ENCODE data around the gene SHROOM1. TPM values are rescaled to one million over a fixed set of nuclear protein-coding genes. Genes with fewer than 3 reads are reported as not detected.

SHROOM1 gene
- total and polyA plus RNA-seq, 3 experiments from 2014 or later = 1.6 to 2.0 TPM; not detected in 1

DNA sequence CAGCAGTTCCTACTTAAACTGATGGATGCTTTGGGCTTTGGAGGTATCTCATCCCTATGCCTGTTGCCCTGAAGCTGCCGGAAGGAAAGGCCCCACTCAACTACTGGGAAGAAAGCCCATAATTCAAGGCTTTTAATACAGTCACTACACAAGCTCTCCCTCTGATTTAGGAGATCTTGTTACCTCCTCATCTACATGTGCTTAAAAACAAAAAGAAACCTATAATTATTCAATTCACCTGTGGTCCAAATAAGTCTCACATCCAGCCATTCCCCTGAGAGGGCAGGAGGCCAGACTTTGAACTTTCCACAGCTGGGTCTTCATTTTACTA lies 42.3 kb upstream of the SHROOM1 start:
- Mint-ChIP-seq H3K27ac (peak overlapping the region in 7 of 8 donors; percentile 3 to 73 (median 17)), H3K27me3 (no peaks in the 10 kb centered on the region), H3K9me3 (no peaks in the 10 kb centered on the region), H3K4me3 (no peak overlapping the region), H3K4me1 (peaks cover 6 to 14% (median 11%) of the 10 kb centered on the region in 3 donors), H3K36me3 (peaks cover 0 to 66% (median 3%) of the 10 kb centered on the region in 3 donors)
- Histone ChIP-seq H3K27ac (ENCODE audit: low read depth, low read length) (no peak overlapping the region), H3K27me3 (ENCODE audit: insufficient read depth, low read length, poor library complexity, severe bottlenecking) (no peaks in the 10 kb centered on the region), H3K4me3 (ENCODE audit: low read length) (no peak overlapping the region), H3K9me3 (ENCODE audit: low read length) (no peaks in the 10 kb centered on the region), H3K4me1 (ENCODE audit: insufficient read depth, low read length) (peaks cover under 1% of the 10 kb centered on the region), H3K36me3 (ENCODE audit: insufficient read depth, low read length) (no peaks in the 10 kb centered on the region)
- DNase-seq = no peak
- CTCF ChIA-PET = interaction anchor here (2.1 kb wide), 1 partner anchor 43 kb away, joined by 7 read pairs; the partner anchor contains the start of gene SHROOM1
- POLR2A ChIA-PET = no interaction called here

DNA sequence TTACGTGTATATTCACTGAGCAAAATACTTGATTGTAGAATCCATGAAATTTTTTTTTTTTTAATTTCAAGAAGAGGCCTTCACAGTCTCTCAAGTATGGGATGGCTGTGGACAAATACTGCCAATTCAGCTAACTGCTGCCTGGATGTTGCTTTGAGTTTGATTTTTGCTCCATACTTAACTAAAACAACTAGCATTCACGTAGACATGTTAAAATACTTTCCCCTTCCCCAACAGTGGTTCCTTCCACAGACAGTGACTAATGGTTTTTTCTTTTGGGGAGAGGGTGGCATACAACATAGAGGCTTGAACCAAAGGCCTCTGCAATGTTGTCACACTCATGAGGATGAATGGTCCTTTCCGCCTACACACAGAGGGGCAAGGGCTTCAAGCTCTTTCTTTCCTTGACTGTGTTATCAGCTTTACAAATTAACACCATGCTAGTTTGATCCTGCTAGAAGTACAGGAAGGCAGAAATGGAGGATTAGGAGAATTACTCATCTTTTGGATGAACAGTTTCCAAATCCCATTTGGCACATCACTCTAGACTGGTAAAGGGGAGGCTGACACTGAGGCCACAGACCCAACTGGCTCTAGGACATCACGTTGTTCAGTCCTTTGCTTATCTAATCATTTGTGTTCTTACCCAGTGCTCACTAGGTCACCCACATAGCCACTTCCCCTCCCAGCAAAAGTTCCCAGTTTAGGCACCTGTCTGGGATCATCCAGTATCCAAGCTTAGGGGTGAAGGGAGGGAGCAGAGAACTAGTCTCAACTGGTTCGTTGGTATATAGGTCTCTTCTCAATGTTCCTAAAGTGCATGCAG lies 41.2 kb upstream of the SHROOM1 start:
- Mint-ChIP-seq H3K4me1 (peaks cover 14 to 22% (median 21%) of the 10 kb centered on the region in 3 donors), H3K27me3 (no peaks in the 10 kb centered on the region), H3K4me3 (no peak overlapping the region), H3K9me3 (no peaks in the 10 kb centered on the region), H3K36me3 (peaks cover 0 to 65% (median 3%) of the 10 kb centered on the region in 3 donors), H3K27ac (peak overlapping the region in 2 of 8 donors; percentile 55 to 79)
- ChIA-PET CTCF (interaction anchor here (1.5 kb wide), 1 partner anchor 51 kb away, joined by 4 read pairs; no protein-coding TSS in a partner anchor), POLR2A (interaction anchor here (0.6 kb wide), 1 partner anchor 1090 kb away, joined by 7 read pairs; no protein-coding TSS in a partner anchor)
- H3K4me1 ChIP-seq (ENCODE audit: insufficient read depth, low read length) = peaks cover 9% of the 10 kb centered on the region
- H3K27me3 ChIP-seq (ENCODE audit: insufficient read depth, low read length, poor library complexity, severe bottlenecking) = no peaks in the 10 kb centered on the region
- no peaks in the 10 kb centered on the region for H3K36me3 ChIP-seq (ENCODE audit: insufficient read depth, low read length)
- H3K27ac ChIP-seq (ENCODE audit: low read depth, low read length) = no peak overlapping the region
- no peak for DNase-seq
- H3K4me3 ChIP-seq (ENCODE audit: low read length) = no peak overlapping the region
- no peaks in the 10 kb centered on the region for H3K9me3 ChIP-seq (ENCODE audit: low read length)

DNA sequence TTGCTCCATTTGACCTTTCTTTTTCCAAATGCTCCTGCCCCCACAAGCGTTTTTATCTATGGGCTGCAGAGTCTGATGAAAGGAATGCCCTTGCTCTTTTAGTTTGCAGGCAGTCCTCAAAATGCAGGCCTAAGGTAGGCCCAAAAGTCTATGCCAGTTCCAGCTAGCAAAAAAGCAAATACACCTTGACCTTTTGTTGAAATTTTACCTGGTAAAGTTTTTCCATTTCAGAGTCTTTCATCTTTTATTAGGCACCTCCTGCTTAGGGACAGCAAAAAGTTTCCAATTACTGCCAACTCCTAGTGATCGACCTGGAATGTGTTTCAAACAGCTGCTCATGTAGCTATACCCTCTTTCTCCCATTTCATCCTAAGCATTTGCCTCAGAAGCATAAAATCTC lies 40.4 kb upstream of the SHROOM1 start:
- H3K4me3 Mint-ChIP-seq = no peak overlapping the region
- POLR2A ChIA-PET = interaction anchor here (0.8 kb wide), 1 partner anchor 94 kb away, joined by 3 read pairs; no protein-coding TSS in a partner anchor
- no peak overlapping the region for H3K27ac ChIP-seq (ENCODE audit: low read depth, low read length)

DNA sequence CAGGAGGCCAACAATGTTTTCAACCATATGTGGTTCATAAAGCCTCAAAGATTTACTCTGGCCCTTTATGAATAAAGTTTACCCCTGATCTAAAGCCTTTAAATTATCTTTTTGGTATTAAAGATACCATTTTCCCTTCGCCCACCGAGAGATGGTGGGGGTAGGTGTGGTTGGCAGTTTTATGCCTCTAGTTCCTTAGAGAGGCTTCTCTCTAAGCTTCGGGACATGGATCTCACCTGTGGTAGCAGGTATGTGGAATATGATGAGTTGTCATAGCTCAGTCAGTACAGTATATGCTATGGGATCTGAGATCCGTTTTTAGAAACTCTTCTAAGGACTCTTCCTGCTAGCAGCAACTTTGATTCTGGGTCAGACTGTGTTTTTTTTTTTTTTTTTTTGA lies 38.3 kb upstream of the SHROOM1 start:
- Mint-ChIP-seq H3K4me1 (peaks cover 26 to 37% (median 35%) of the 10 kb centered on the region in 3 donors), H3K27me3 (peaks cover 0 to 2% of the 10 kb centered on the region in 2 donors), H3K36me3 (peaks cover 0 to 52% (median 3%) of the 10 kb centered on the region in 3 donors), H3K4me3 (peak overlapping the region in 5 of 7 donors; percentile 32 to 99 (median 98)), H3K27ac (peak overlapping the region; percentile 50 to 100 (median 88)), H3K9me3 (no peaks in the 10 kb centered on the region)
- Histone ChIP-seq H3K4me3 (ENCODE audit: low read length) (no peak overlapping the region), H3K9me3 (ENCODE audit: low read length) (no peaks in the 10 kb centered on the region), H3K4me1 (ENCODE audit: insufficient read depth, low read length) (peaks cover 17% of the 10 kb centered on the region), H3K27me3 (ENCODE audit: insufficient read depth, low read length, poor library complexity, severe bottlenecking) (no peaks in the 10 kb centered on the region), H3K36me3 (ENCODE audit: insufficient read depth, low read length) (no peaks in the 10 kb centered on the region), H3K27ac (ENCODE audit: low read depth, low read length) (no peak overlapping the region)
- no peak for DNase-seq
- ChIA-PET CTCF (interaction anchor here (0.9 kb wide), 1 partner anchor 11 kb away, joined by 3 read pairs; no protein-coding TSS in a partner anchor), POLR2A (interaction anchor here (0.6 kb wide), 1 partner anchor 179 kb away, joined by 3 read pairs; no protein-coding TSS in a partner anchor)

More for the DNA sequence above, 40.4 kb upstream of the SHROOM1 start:
- DNase-seq = no peak
- Histone ChIP-seq H3K27me3 (ENCODE audit: insufficient read depth, low read length, poor library complexity, severe bottlenecking) (no peaks in the 10 kb centered on the region), H3K4me3 (ENCODE audit: low read length) (no peak overlapping the region), H3K4me1 (ENCODE audit: insufficient read depth, low read length) (peaks cover 11% of the 10 kb centered on the region), H3K9me3 (ENCODE audit: low read length) (no peaks in the 10 kb centered on the region), H3K36me3 (ENCODE audit: insufficient read depth, low read length) (no peaks in the 10 kb centered on the region)
- Mint-ChIP-seq H3K27ac (peak overlapping the region in 4 of 8 donors; percentile 48 to 76 (median 62)), H3K4me1 (peaks cover 21 to 30% (median 29%) of the 10 kb centered on the region in 3 donors), H3K36me3 (peaks cover 0 to 65% (median 3%) of the 10 kb centered on the region in 3 donors), H3K27me3 (peaks cover 0 to 2% of the 10 kb centered on the region in 2 donors), H3K9me3 (no peaks in the 10 kb centered on the region)
- CTCF ChIA-PET = no interaction called here

DNA sequence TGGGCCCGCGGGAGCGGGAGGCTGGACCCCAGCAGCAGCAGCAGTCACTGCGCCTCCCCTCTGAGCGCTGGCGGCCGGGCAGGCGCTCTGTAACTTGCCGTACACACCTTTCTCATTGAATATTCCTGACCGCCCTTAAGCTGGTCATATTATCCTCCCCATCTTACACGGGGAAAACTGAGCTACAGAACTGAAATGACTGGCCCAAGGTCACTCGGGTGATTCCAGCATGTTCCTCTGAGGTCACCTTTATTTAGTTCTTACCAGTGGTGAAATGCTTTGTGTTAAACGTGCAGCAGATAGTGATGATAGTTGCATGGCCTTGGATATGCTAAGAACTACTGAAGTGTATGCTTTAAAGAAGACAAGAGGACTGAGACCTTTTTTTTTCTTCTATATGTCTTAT lies 36.6 kb upstream of the SHROOM1 start:
- CTCF ChIA-PET = interaction anchor here (1.3 to 1.5 kb wide), 2 partner anchors 45 to 480 kb away, joined by 3 to 4 read pairs; no protein-coding TSS in a partner anchor
- peaks cover 17% of the 10 kb centered on the region for H3K4me1 ChIP-seq (ENCODE audit: insufficient read depth, low read length)
- no peak for DNase-seq
- peak overlapping the region; percentile 96 for H3K27ac ChIP-seq (ENCODE audit: low read depth, low read length)
- Mint-ChIP-seq H3K27me3 (peaks cover 0 to 2% of the 10 kb centered on the region in 2 donors), H3K9me3 (no peaks in the 10 kb centered on the region), H3K36me3 (peaks cover 0 to 43% (median 3%) of the 10 kb centered on the region in 3 donors), H3K27ac (peak overlapping the region; percentile 92 to 100 (median 100)), H3K4me1 (peaks cover 23 to 37% (median 35%) of the 10 kb centered on the region in 3 donors), H3K4me3 (peak overlapping the region; percentile 90 to 100 (median 99))
- POLR2A ChIA-PET = interaction anchor here (0.5 to 2.4 kb wide), 4 partner anchors 15 to 185 kb away, joined by 3 to 9 read pairs (median 5); partner anchors contain the start of gene HSPA4
- peak overlapping the region; percentile 88 for H3K4me3 ChIP-seq (ENCODE audit: low read length)
- no peaks in the 10 kb centered on the region for H3K36me3 ChIP-seq (ENCODE audit: insufficient read depth, low read length)
- no peaks in the 10 kb centered on the region for H3K9me3 ChIP-seq (ENCODE audit: low read length)
- no peaks in the 10 kb centered on the region for H3K27me3 ChIP-seq (ENCODE audit: insufficient read depth, low read length, poor library complexity, severe bottlenecking)

DNA sequence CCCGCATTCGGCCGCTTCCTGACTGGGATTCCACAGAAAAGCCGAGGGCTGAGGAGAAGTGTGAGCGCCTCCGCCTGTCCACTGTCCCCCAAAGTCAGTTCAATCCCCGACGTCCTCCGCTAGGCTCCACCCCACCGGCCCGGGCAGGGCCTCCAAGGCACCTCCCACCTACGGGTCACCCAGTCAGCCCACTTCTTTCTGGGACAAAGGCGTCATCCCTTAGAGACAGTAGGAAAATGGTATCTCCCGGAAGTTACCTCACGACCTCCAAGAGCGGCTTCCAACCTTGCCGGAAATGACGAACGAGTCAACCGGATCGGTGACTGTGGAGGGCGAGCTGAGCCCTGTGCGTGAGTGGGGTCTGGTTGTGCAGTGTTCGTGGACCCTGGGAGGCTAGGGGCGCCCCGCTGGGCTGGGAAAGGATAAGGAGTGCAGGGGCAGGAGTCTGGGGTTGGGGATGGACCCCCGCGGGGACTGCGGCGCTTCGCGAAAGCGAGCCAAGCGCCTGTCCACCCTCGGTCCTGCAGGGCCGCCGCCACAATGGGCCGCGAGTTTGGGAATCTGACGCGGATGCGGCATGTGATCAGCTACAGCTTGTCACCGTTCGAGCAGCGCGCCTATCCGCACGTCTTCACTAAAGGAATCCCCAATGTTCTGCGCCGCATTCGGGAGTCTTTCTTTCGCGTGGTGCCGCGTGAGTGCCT lies 36.0 kb upstream of the SHROOM1 start, which contains the start of the genes GDF9 and UQCRQ:
TSS of gene GDF9 (minus strand) at position 128 of the 704 bp plus-strand sequence. CDS start 1,936 bp downstream, outside the sequence.
TSS of gene UQCRQ (plus strand) at position 301 of the 704 bp plus-strand sequence. CDS start at position 541, 240 bp downstream.
- no peaks in the 10 kb centered on the region for H3K36me3 ChIP-seq (ENCODE audit: insufficient read depth, low read length)
- POLR2A ChIA-PET = interaction anchor here (0.5 to 2.4 kb wide), 4 partner anchors 98 to 185 kb away, joined by 3 to 9 read pairs (median 4); partner anchors contain the start of genes HSPA4 and KIF3A
- H3K36me3 Mint-ChIP-seq = peaks cover 0 to 41% (median 3%) of the 10 kb centered on the region in 3 donors
- peaks cover 23 to 37% (median 35%) of the 10 kb centered on the region in 3 donors for H3K4me1 Mint-ChIP-seq
- H3K27ac Mint-ChIP-seq = peak within 1 kb of the TSS; percentile 92 to 100 (median 100)
- H3K4me3 Mint-ChIP-seq = peak within 1 kb of the TSS; percentile 90 to 100 (median 99)
- H3K27ac ChIP-seq (ENCODE audit: low read depth, low read length) = peak within 1 kb of the TSS; percentile 96
- H3K4me1 ChIP-seq (ENCODE audit: insufficient read depth, low read length) = peaks cover 17% of the 10 kb centered on the region
- H3K27me3 Mint-ChIP-seq = peaks cover 0 to 2% of the 10 kb centered on the region in 2 donors
- CTCF ChIA-PET = interaction anchor here (0.7 to 1.5 kb wide), 6 partner anchors 16 to 480 kb away, joined by 3 to 4 read pairs (median 3); partner anchors contain the start of gene CCNI2
- H3K27me3 ChIP-seq (ENCODE audit: insufficient read depth, low read length, poor library complexity, severe bottlenecking) = no peaks in the 10 kb centered on the region
- H3K4me3 ChIP-seq (ENCODE audit: low read length) = peak within 1 kb of the TSS; percentile 88
- H3K9me3 ChIP-seq (ENCODE audit: low read length) = no peaks in the 10 kb centered on the region
- peak; percentile 87 to 97 (median 93) for DNase-seq
- H3K9me3 Mint-ChIP-seq = no peaks in the 10 kb centered on the region

DNA sequence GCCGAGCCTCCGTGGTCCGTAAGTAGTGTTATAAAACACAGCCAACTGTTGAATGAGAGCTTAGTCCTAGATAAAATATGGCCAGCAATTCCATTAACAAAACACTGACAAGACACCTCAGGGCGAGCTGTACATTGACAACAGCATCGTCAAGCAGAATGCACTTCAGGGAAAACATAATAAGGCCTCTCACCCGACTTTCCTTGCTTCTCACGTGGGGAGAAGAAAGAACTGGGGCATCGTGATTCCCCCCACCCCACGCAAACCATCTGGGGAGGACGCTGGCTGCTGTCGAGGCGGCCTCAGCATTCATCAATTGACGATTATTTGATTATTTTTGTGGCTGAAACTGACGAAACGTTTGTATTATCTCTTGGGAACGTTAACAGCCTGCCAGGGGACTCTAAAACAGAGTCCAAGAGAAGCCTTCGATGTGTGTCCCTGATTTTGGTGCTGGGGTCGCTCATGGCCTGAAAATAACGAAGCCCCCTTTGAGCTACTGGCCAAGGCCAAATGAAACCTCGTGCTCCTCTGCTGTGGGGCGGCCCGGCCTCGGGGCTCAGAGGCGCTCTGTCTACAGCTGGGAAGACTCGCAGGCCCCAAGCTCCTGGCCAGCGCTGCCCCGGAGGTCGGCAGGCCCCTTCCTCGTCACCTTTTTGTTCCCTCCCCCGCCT lies 35.4 kb upstream of the SHROOM1 start:
- Mint-ChIP-seq H3K4me1 (peaks cover 23 to 37% (median 35%) of the 10 kb centered on the region in 3 donors), H3K27me3 (peaks cover 0 to 2% of the 10 kb centered on the region in 2 donors), H3K36me3 (peaks cover 0 to 37% (median 3%) of the 10 kb centered on the region in 3 donors), H3K4me3 (peak overlapping the region; percentile 90 to 100 (median 99)), H3K9me3 (no peaks in the 10 kb centered on the region), H3K27ac (peak overlapping the region; percentile 92 to 100 (median 100))
- H3K4me1 ChIP-seq (ENCODE audit: insufficient read depth, low read length) = peaks cover 17% of the 10 kb centered on the region
- no peaks in the 10 kb centered on the region for H3K36me3 ChIP-seq (ENCODE audit: insufficient read depth, low read length)
- no peak for DNase-seq
- peak overlapping the region; percentile 88 for H3K4me3 ChIP-seq (ENCODE audit: low read length)
- CTCF ChIA-PET = interaction anchor here (0.7 to 1.6 kb wide), 8 partner anchors 17 to 479 kb away, joined by 3 to 4 read pairs (median 3); partner anchors contain the start of gene CCNI2
- peak overlapping the region; percentile 96 for H3K27ac ChIP-seq (ENCODE audit: low read depth, low read length)
- H3K9me3 ChIP-seq (ENCODE audit: low read length) = no peaks in the 10 kb centered on the region
- no peaks in the 10 kb centered on the region for H3K27me3 ChIP-seq (ENCODE audit: insufficient read depth, low read length, poor library complexity, severe bottlenecking)
- POLR2A ChIA-PET = interaction anchor here (0.6 to 2.4 kb wide), 3 partner anchors 98 to 186 kb away, joined by 3 to 9 read pairs (median 4); partner anchors contain the start of genes HSPA4 and KIF3A
